Small intestine (tissue), 7 donors: ENCODE measurements around the gene ELMO1. TPM values are rescaled to one million over a fixed set of nuclear protein-coding genes. Genes with fewer than 3 reads are reported as not detected.
A peak's percentile ranks its signal among the peaks of the same experiment; 100 is the strongest.

Experiments used
- DNase-seq, 2 donors: peaks; one replicate each; pipeline versions ENCODE4 v3.0.0 to v3.0.0-alpha.2; 2013
- FAIRE-seq: peaks from 2 replicates; lab custom pipeline; 2012; peaks lifted over from hg19 to GRCh38; lab: Jason Lieb, UNC
- H3K27ac ChIP-seq, 3 donors: one replicate each; pipeline ENCODE4 v1.5.1; 2013; ENCODE audit warnings: low read length in 2 of 3, mild to moderate bottlenecking in 2 of 3, control low read depth in 1 of 3, inconsistent platforms in 1 of 3, low read depth in 1 of 3, moderate library complexity in 1 of 3
- H3K27me3 ChIP-seq, 3 donors: one replicate each; pipeline ENCODE4 v1.6.1; 2013; ENCODE audit warnings: low read length in 3 of 3, inconsistent platforms in 1 of 3; ENCODE audit not compliant: control insufficient read depth in 3 of 3, insufficient read depth in 3 of 3
- H3K36me3 ChIP-seq, 3 donors: one replicate each; pipeline ENCODE4 v1.6.1; 2013; ENCODE audit warnings: low read length in 3 of 3, inconsistent platforms in 1 of 3, low read depth in 1 of 3, mild to moderate bottlenecking in 1 of 3, moderate library complexity in 1 of 3; ENCODE audit not compliant: control insufficient read depth in 3 of 3, insufficient read depth in 2 of 3
- H3K4me1 ChIP-seq, 3 donors: one replicate each; pipeline ENCODE4 v1.6.1; 2013; ENCODE audit warnings: low read length in 2 of 3, inconsistent platforms in 1 of 3, low read depth in 1 of 3, mild to moderate bottlenecking in 1 of 3, moderate library complexity in 1 of 3; ENCODE audit not compliant: control insufficient read depth in 3 of 3, insufficient read depth in 2 of 3
- H3K4me3 ChIP-seq, 3 donors: one replicate each; pipeline ENCODE4 v1.5.1; 2013; ENCODE audit warnings: low read length in 3 of 3, control low read depth in 1 of 3, inconsistent platforms in 1 of 3, low read depth in 1 of 3, mild to moderate bottlenecking in 1 of 3, moderate library complexity in 1 of 3
- H3K9me3 ChIP-seq, 2 donors: one replicate each; pipeline ENCODE4 v1.6.1; 2013; ENCODE audit warnings: low read depth in 1 of 2, low read length in 1 of 2; ENCODE audit not compliant: control insufficient read depth in 2 of 2, insufficient read depth in 1 of 2
- WGBS, 3 donors: extraction: QIAGEN DNeasy Blood & Tissue Kit; methylation state at CpG; one replicate each; pipeline ENCODE4 v1.1.7; 2013; 5-methylcytosine and 5-hydroxymethylcytosine counted together
- polyA plus RNA-seq, 4 donors: library from polyadenylated mRNA; stranded (reverse) in 3 of 4; unstranded in 1 of 4; fragments of 200-250 nt in 3 of 4; fragments of 120-200 nt in 1 of 4; gene quantifications; one replicate each; pipeline versions ENCODE4 v1.2.1 to v1.2.3, GENCODE V29; 2013
- donor health status: healthy with polysubstance abuse.
- donor health status: control.
- donor health status: control.
- donor health status: Bipolar disorder and iron deficiency.
- donor health status: healthy.

Gene ELMO1
- polyA plus RNA-seq, 4 donors, result 1.8 to 9.3 (median 7.3) TPM

GRCh38 chr7:37216156-37216852, 232.4 kb downstream of the ELMO1 start:
- Histone ChIP-seq H3K4me1 (peaks cover 0 to 4% (median 0%) of the 10 kb centered on the region in 3 donors), H3K36me3 (no peaks in the 10 kb centered on the region), H3K27ac (no peak overlapping the region), H3K4me3 (no peak overlapping the region), H3K27me3 (no peaks in the 10 kb centered on the region), H3K9me3 (no peaks in the 10 kb centered on the region)
- DNase-seq, result no peak
- WGBS, 3 donors, result 71 to 88% (median 88%) methylated on average over 10 of the region's 10 CpGs
- FAIRE-seq, result no peak

GRCh38 chr7:37215290-37215923, 233.3 kb downstream of the ELMO1 start:
- H3K9me3 ChIP-seq, result no peaks in the 10 kb centered on the region
- FAIRE-seq (no peak), DNase-seq (no peak)
- WGBS, 3 donors, result 62 to 71% (median 69%) methylated on average over 3 of the region's 3 CpGs
- no peak overlapping the region for H3K4me3 ChIP-seq
- no peak overlapping the region for H3K27ac ChIP-seq
- H3K27me3 ChIP-seq, result no peaks in the 10 kb centered on the region
- H3K36me3 ChIP-seq, result no peaks in the 10 kb centered on the region
- peaks cover 0 to 4% (median 0%) of the 10 kb centered on the region in 3 donors for H3K4me1 ChIP-seq

GRCh38 chr7:37212556-37212955, 236.1 kb downstream of the ELMO1 start:
- WGBS, 3 donors, result 53 to 81% (median 65%) methylated on average over 8 of the region's 8 CpGs
- Histone ChIP-seq H3K27ac (no peak overlapping the region), H3K4me1 (peaks cover 0 to 4% (median 0%) of the 10 kb centered on the region in 3 donors), H3K4me3 (no peak overlapping the region), H3K9me3 (no peaks in the 10 kb centered on the region), H3K36me3 (no peaks in the 10 kb centered on the region), H3K27me3 (no peaks in the 10 kb centered on the region)
- no peak for DNase-seq
- FAIRE-seq, result no peak

- DNase-seq, result no peak
- H3K9me3 ChIP-seq, result no peaks in the 10 kb centered on the region
- H3K27me3 ChIP-seq, result no peaks in the 10 kb centered on the region
- no peaks in the 10 kb centered on the region for H3K36me3 ChIP-seq
- no peak overlapping the region for H3K4me3 ChIP-seq
- no peak overlapping the region for H3K27ac ChIP-seq
- H3K4me1 ChIP-seq, result peaks cover 0 to 4% (median 0%) of the 10 kb centered on the region in 3 donors
- no peak for FAIRE-seq
These were observed 236.6 kb downstream of the ELMO1 start for GRCh38 chr7:37212051-37212450.

- FAIRE-seq (no peak), DNase-seq (peak in 1 of 2 donors; percentile 1)
- H3K27me3 ChIP-seq, result no peaks in the 10 kb centered on the region
- no peak overlapping the region for H3K4me3 ChIP-seq
- no peaks in the 10 kb centered on the region for H3K9me3 ChIP-seq
- H3K36me3 ChIP-seq, result no peaks in the 10 kb centered on the region
- peaks cover 0 to 4% (median 0%) of the 10 kb centered on the region in 3 donors for H3K4me1 ChIP-seq
- 71 to 78% (median 77%) methylated on average over 16 of the region's 16 CpGs for WGBS, 3 donors
- peak overlapping the region in 1 of 3 donors; percentile 46 for H3K27ac ChIP-seq
These were observed 237.4 kb downstream of the ELMO1 start for GRCh38 chr7:37211097-37211880.

- Histone ChIP-seq H3K27me3 (no peaks in the 10 kb centered on the region), H3K36me3 (no peaks in the 10 kb centered on the region), H3K27ac (peak overlapping the region in 1 of 3 donors; percentile 20), H3K9me3 (no peaks in the 10 kb centered on the region), H3K4me1 (peaks cover 0 to 4% (median 0%) of the 10 kb centered on the region in 3 donors), H3K4me3 (no peak overlapping the region)
- DNase-seq, result no peak
- FAIRE-seq, result no peak
- WGBS, 3 donors, result 80 to 90% (median 89%) methylated on average over 3 of the region's 3 CpGs
These were observed 239.5 kb downstream of the ELMO1 start for GRCh38 chr7:37209195-37209594.

- H3K9me3 ChIP-seq, result no peaks in the 10 kb centered on the region
- WGBS, 3 donors, result 1 to 8% (median 6%) methylated on average over 5 of the region's 5 CpGs
- H3K27me3 ChIP-seq, result no peaks in the 10 kb centered on the region
- H3K36me3 ChIP-seq, result no peaks in the 10 kb centered on the region
- peaks cover 0 to 4% (median 0%) of the 10 kb centered on the region in 3 donors for H3K4me1 ChIP-seq
- peak; percentile 42 to 43 for DNase-seq
- H3K4me3 ChIP-seq, result no peak overlapping the region
- no peak overlapping the region for H3K27ac ChIP-seq
- FAIRE-seq, result no peak
These were observed 240.1 kb downstream of the ELMO1 start for GRCh38 chr7:37208528-37208927.

GRCh38 chr7:37206192-37206591, 242.5 kb downstream of the ELMO1 start:
- FAIRE-seq, result no peak
- no peaks in the 10 kb centered on the region for H3K36me3 ChIP-seq
- no peaks in the 10 kb centered on the region for H3K27me3 ChIP-seq
- no peak overlapping the region for H3K4me3 ChIP-seq
- H3K9me3 ChIP-seq, result no peaks in the 10 kb centered on the region
- 74 to 82% (median 78%) methylated on average over 3 of the region's 3 CpGs for WGBS, 3 donors
- no peak for DNase-seq
- H3K4me1 ChIP-seq, result peaks cover 0 to 2% (median 0%) of the 10 kb centered on the region in 3 donors
- no peak overlapping the region for H3K27ac ChIP-seq
